Pancreas (tissue), 10 donors: ENCODE measurements around the gene PIP5K1C. TPM values are rescaled to one million over a fixed set of nuclear protein-coding genes. Genes with fewer than 3 reads are reported as not detected.
A peak's percentile ranks its signal among the peaks of the same experiment; 100 is the strongest.

Source experiments
- ATAC-seq, 4 donors: fragments of 200-7000 bp; cut with Tn5 transposase; one replicate each; pipeline versions ENCODE4 v1.8.0 to v1.9.1; 2020; ENCODE audit warnings: mild to moderate bottlenecking in 4 of 4, moderate library complexity in 4 of 4
- DNase-seq, 6 donors: peaks; one replicate each; pipeline ENCODE4 v3.0.0-alpha.2; 2020
- FAIRE-seq: peaks from 2 replicates; lab custom pipeline; 2012; peaks lifted over from hg19 to GRCh38; lab: Jason Lieb, UNC
- H3K27ac ChIP-seq, 4 donors: fragments of 200-600 bp; sonication (generic); 1 replicate in 3 of 4; 2 replicates in 1 of 4; pipeline versions ENCODE4 v1.5.0 to v1.8.0; 2020
- H3K27me3 ChIP-seq, 4 donors: fragments of 200-600 bp; one replicate each; pipeline ENCODE4 v1.8.0; 2021
- H3K36me3 ChIP-seq, 3 donors: fragments of 200-600 bp; sonication (generic) in 1 of 3; one replicate each; pipeline versions ENCODE4 v1.5.0 to v1.8.0; 2020 to 2021
- H3K4me1 ChIP-seq, 3 donors: fragments of 200-600 bp; one replicate each; pipeline ENCODE4 v1.8.0; 2021
- H3K4me3 ChIP-seq, 4 donors: fragments of 200-600 bp; sonication (generic) in 2 of 4; one replicate each; pipeline versions ENCODE4 v1.5.0 to v1.8.0; 2020 to 2021
- H3K9me3 ChIP-seq, 4 donors: fragments of 200-600 bp; one replicate each; pipeline ENCODE4 v1.8.0; 2021
- CTCF ChIP-seq, 4 donors: fragments of 200-600 bp; sonication (generic) in 3 of 4; IDR thresholded peaks; one replicate each; pipeline versions ENCODE4 v1.5.0 to v1.8.0; 2021; ENCODE audit warnings: antibody characterized with exemption in 4 of 4
- WGBS, 2 donors: extraction: QIAGEN DNeasy Blood & Tissue Kit; methylation state at CpG; one replicate each; pipeline ENCODE4 v1.1.7; 2013; 5-methylcytosine and 5-hydroxymethylcytosine counted together
- intact Hi-C, 3 donors: fragments of 100-400 bp; cut with DNase I; formaldehyde crosslinking; loops; one replicate each; pipeline versions ENCODE4 v1.11.1 to v1.14.2; 2022
- polyA plus RNA-seq, 2 donors: library from polyadenylated mRNA; stranded (reverse); fragments of 200-250 nt; gene quantifications; one replicate each; pipeline ENCODE4 v1.2.3, GENCODE V29; 2013
- total RNA-seq, 6 donors: library from RNA; stranded (reverse); fragmentation: NEBNext Ultra II Directional in 4 of 6; extraction: Animal tissue kit (Norgen Biotek cat#: 25700) in 4 of 6; gene quantifications; one replicate each; pipeline versions ENCODE4 v1.2.1 to v1.2.4, GENCODE V29; 2021 to 2023
- donor health status: healthy with polysubstance abuse.
- donor health status: DM: no; HTN: no; CAD: no; lungs with moderate emphysema.
- donor health status: DM: no; HTN: no; CAD: no.
- donor health status: control.
- donor health status: control.
- donor health status: Bipolar disorder and iron deficiency.
- donor health status: DM: yes; HTN: yes; CAD: no.
- donor health status: DM: no; HTN: no; CAD: no.
- donor health status: DM: no; HTN: no; CAD: no.
- donor health status: DM: yes; HTN: yes; CAD: no.

The PIP5K1C gene
- total and polyA plus RNA-seq, 8 donors, result 12.9 to 24.8 (median 14.9) TPM

GRCh38 chr19:3684054-3684816 is 16.0 kb downstream of the PIP5K1C start:
- no peak overlapping the region for H3K4me3 ChIP-seq

GRCh38 chr19:3683405-3684053 is 16.7 kb downstream of the PIP5K1C start:
- intact Hi-C loops, result no loop called here
- H3K27ac ChIP-seq, result no peak overlapping the region
- ATAC-seq, result no peak
- no peak for TF ChIP-seq CTCF (IDR thresholded peaks at IDR 0.05)
- no peak overlapping the region for H3K4me3 ChIP-seq
- FAIRE-seq, result no peak
- no peaks in the 10 kb centered on the region for H3K36me3 ChIP-seq
- no peaks in the 10 kb centered on the region for H3K9me3 ChIP-seq
- H3K4me1 ChIP-seq, result peaks cover 0 to 8% (median 4%) of the 10 kb centered on the region in 3 donors
- DNase-seq, result peak in 1 of 6 donors; percentile 44
- WGBS, 2 donors, result 90% methylated on average over 21 to 26 of the region's 26 CpGs
- no peaks in the 10 kb centered on the region for H3K27me3 ChIP-seq

More at GRCh38 chr19:3684054-3684816, 16.0 kb downstream of the PIP5K1C start:
- Histone ChIP-seq H3K27me3 (no peaks in the 10 kb centered on the region), H3K9me3 (no peaks in the 10 kb centered on the region), H3K27ac (no peak overlapping the region), H3K36me3 (no peaks in the 10 kb centered on the region), H3K4me1 (peaks cover 0 to 8% (median 4%) of the 10 kb centered on the region in 3 donors)
- intact Hi-C loops, result no loop called here
- ATAC-seq (no peak), DNase-seq (no peak), FAIRE-seq (no peak)
- no peak for TF ChIP-seq CTCF (IDR thresholded peaks at IDR 0.05)
- WGBS, 2 donors, result 94 to 96% methylated on average over 23 of the region's 23 CpGs

GRCh38 chr19:3682741-3683404 is 17.4 kb downstream of the PIP5K1C start:
- ATAC-seq, result no peak
- WGBS, 2 donors, result 87% methylated on average over 17 of the region's 17 CpGs
- Histone ChIP-seq H3K4me3 (no peak overlapping the region), H3K4me1 (peaks cover 0 to 8% (median 4%) of the 10 kb centered on the region in 3 donors), H3K27ac (no peak overlapping the region), H3K27me3 (no peaks in the 10 kb centered on the region), H3K36me3 (no peaks in the 10 kb centered on the region), H3K9me3 (no peaks in the 10 kb centered on the region)
- no peak for FAIRE-seq
- DNase-seq, result no peak
- intact Hi-C loops, result no loop called here
- TF ChIP-seq CTCF (IDR thresholded peaks at IDR 0.05), result no peak

DNA sequence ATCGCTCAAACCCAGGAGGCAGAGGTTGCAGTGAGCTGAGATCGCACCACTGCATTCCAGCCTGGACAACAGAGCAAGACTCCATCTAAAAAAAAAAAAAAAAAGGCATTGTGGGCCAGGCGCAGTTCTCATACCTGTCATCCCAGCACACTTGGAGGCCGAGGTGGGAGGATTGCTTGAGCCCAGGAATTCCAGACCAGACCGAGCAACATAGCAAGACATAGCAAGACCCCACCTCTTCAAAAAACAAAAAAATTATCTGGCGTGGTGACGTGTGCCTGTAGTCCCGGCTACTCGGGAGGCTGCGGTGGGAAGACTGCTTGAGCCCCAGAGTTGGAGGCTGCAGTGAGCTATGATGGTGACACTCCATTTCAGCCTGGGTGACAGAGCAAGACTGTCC is 18.0 kb downstream of the PIP5K1C start:
- no peak for TF ChIP-seq CTCF (IDR thresholded peaks at IDR 0.05)
- ATAC-seq (no peak), DNase-seq (no peak), FAIRE-seq (no peak)
- Histone ChIP-seq H3K9me3 (no peaks in the 10 kb centered on the region), H3K27ac (no peak overlapping the region), H3K36me3 (no peaks in the 10 kb centered on the region), H3K27me3 (no peaks in the 10 kb centered on the region), H3K4me1 (peaks cover 0 to 8% (median 4%) of the 10 kb centered on the region in 3 donors), H3K4me3 (no peak overlapping the region)
- intact Hi-C loops, result no loop called here
- WGBS, 2 donors, result 92 to 98% methylated on average over 10 of the region's 10 CpGs
